ENCODE data around the gene LRIT2. TPM values are rescaled to one million over a fixed set of nuclear protein-coding genes. Genes with fewer than 3 reads are reported as not detected.

LRIT2 gene
- polyA plus RNA-seq, 2 donors: not detected

GRCh38 chr10:84211566-84211965, 13.8 kb downstream of the LRIT2 start:
- Histone ChIP-seq H3K9me3 (ENCODE audit: control insufficient read depth in 2 of 2, insufficient read depth in 1 of 2, low read depth in 1 of 2, low read length in 1 of 2) (no peaks in the 10 kb centered on the region), H3K27ac (ENCODE audit: low read depth in 2 of 2, low read length in 1 of 2) (no peak overlapping the region), H3K4me1 (ENCODE audit: control insufficient read depth in 2 of 2, insufficient read depth in 2 of 2, low read length in 1 of 2) (no peaks in the 10 kb centered on the region), H3K36me3 (ENCODE audit: control insufficient read depth in 2 of 2, insufficient read depth in 2 of 2, low read length in 1 of 2) (no peaks in the 10 kb centered on the region), H3K4me3 (ENCODE audit: low read depth in 1 of 2, low read length in 2 of 2) (no peak overlapping the region), H3K27me3 (ENCODE audit: control insufficient read depth in 1 of 2, insufficient read depth in 2 of 2, low read length in 2 of 2) (no peaks in the 10 kb centered on the region)
- WGBS, 2 donors: 67% methylated on average over 2 of the region's 2 CpGs

GRCh38 chr10:84208023-84208422, 17.3 kb downstream of the LRIT2 start:
- Histone ChIP-seq H3K4me3 (ENCODE audit: low read depth in 1 of 2, low read length in 2 of 2) (no peak overlapping the region), H3K27me3 (ENCODE audit: control insufficient read depth in 1 of 2, insufficient read depth in 2 of 2, low read length in 2 of 2) (no peaks in the 10 kb centered on the region), H3K27ac (ENCODE audit: low read depth in 2 of 2, low read length in 1 of 2) (no peak overlapping the region), H3K36me3 (ENCODE audit: control insufficient read depth in 2 of 2, insufficient read depth in 2 of 2, low read length in 1 of 2) (no peaks in the 10 kb centered on the region), H3K9me3 (ENCODE audit: control insufficient read depth in 2 of 2, insufficient read depth in 1 of 2, low read depth in 1 of 2, low read length in 1 of 2) (no peaks in the 10 kb centered on the region), H3K4me1 (ENCODE audit: control insufficient read depth in 2 of 2, insufficient read depth in 2 of 2, low read length in 1 of 2) (no peaks in the 10 kb centered on the region)
- 85 to 88% methylated on average over 10 of the region's 10 CpGs for WGBS, 2 donors

- Histone ChIP-seq H3K4me1 (ENCODE audit: control insufficient read depth in 2 of 2, insufficient read depth in 2 of 2, low read length in 1 of 2) (no peaks in the 10 kb centered on the region), H3K27me3 (ENCODE audit: control insufficient read depth in 1 of 2, insufficient read depth in 2 of 2, low read length in 2 of 2) (no peaks in the 10 kb centered on the region), H3K4me3 (ENCODE audit: low read depth in 1 of 2, low read length in 2 of 2) (no peak overlapping the region), H3K27ac (ENCODE audit: low read depth in 2 of 2, low read length in 1 of 2) (no peak overlapping the region), H3K36me3 (ENCODE audit: control insufficient read depth in 2 of 2, insufficient read depth in 2 of 2, low read length in 1 of 2) (no peaks in the 10 kb centered on the region), H3K9me3 (ENCODE audit: control insufficient read depth in 2 of 2, insufficient read depth in 1 of 2, low read depth in 1 of 2, low read length in 1 of 2) (no peaks in the 10 kb centered on the region)
- WGBS, 2 donors: 66 to 70% methylated on average over 6 of the region's 6 CpGs
Observed at GRCh38 chr10:84205853-84206525, 19.4 kb downstream of the LRIT2 start.

- 34 to 36% methylated on average over 8 of the region's 8 CpGs for WGBS, 2 donors
- H3K27me3 ChIP-seq (ENCODE audit: control insufficient read depth in 1 of 2, insufficient read depth in 2 of 2, low read length in 2 of 2): no peaks in the 10 kb centered on the region
- peaks cover 0 to 4% of the 10 kb centered on the region in 2 donors for H3K36me3 ChIP-seq (ENCODE audit: control insufficient read depth in 2 of 2, insufficient read depth in 2 of 2, low read length in 1 of 2)
Observed at GRCh38 chr10:84205049-84205852, 20.1 kb downstream of the LRIT2 start.

GRCh38 chr10:84204610-84205009, 20.7 kb downstream of the LRIT2 start:
- Histone ChIP-seq H3K4me3 (ENCODE audit: low read depth in 1 of 2, low read length in 2 of 2) (no peak overlapping the region), H3K27me3 (ENCODE audit: control insufficient read depth in 1 of 2, insufficient read depth in 2 of 2, low read length in 2 of 2) (no peaks in the 10 kb centered on the region), H3K4me1 (ENCODE audit: control insufficient read depth in 2 of 2, insufficient read depth in 2 of 2, low read length in 1 of 2) (no peaks in the 10 kb centered on the region), H3K9me3 (ENCODE audit: control insufficient read depth in 2 of 2, insufficient read depth in 1 of 2, low read depth in 1 of 2, low read length in 1 of 2) (no peaks in the 10 kb centered on the region), H3K27ac (ENCODE audit: low read depth in 2 of 2, low read length in 1 of 2) (no peak overlapping the region), H3K36me3 (ENCODE audit: control insufficient read depth in 2 of 2, insufficient read depth in 2 of 2, low read length in 1 of 2) (peaks cover 0 to 4% of the 10 kb centered on the region in 2 donors)
- 89 to 93% methylated on average over 4 of the region's 4 CpGs for WGBS, 2 donors

More at GRCh38 chr10:84205049-84205852, 20.1 kb downstream of the LRIT2 start:
- Histone ChIP-seq H3K9me3 (ENCODE audit: control insufficient read depth in 2 of 2, insufficient read depth in 1 of 2, low read depth in 1 of 2, low read length in 1 of 2) (no peaks in the 10 kb centered on the region), H3K27ac (ENCODE audit: low read depth in 2 of 2, low read length in 1 of 2) (no peak overlapping the region), H3K4me3 (ENCODE audit: low read depth in 1 of 2, low read length in 2 of 2) (no peak overlapping the region), H3K4me1 (ENCODE audit: control insufficient read depth in 2 of 2, insufficient read depth in 2 of 2, low read length in 1 of 2) (no peaks in the 10 kb centered on the region)

GRCh38 chr10:84204122-84204521, 21.2 kb downstream of the LRIT2 start:
- no peaks in the 10 kb centered on the region for H3K9me3 ChIP-seq (ENCODE audit: control insufficient read depth in 2 of 2, insufficient read depth in 1 of 2, low read depth in 1 of 2, low read length in 1 of 2)
- H3K27ac ChIP-seq (ENCODE audit: low read depth in 2 of 2, low read length in 1 of 2): no peak overlapping the region
- H3K4me1 ChIP-seq (ENCODE audit: control insufficient read depth in 2 of 2, insufficient read depth in 2 of 2, low read length in 1 of 2): no peaks in the 10 kb centered on the region
- 85% methylated on average over 4 of the region's 4 CpGs for WGBS, 2 donors
- no peaks in the 10 kb centered on the region for H3K27me3 ChIP-seq (ENCODE audit: control insufficient read depth in 1 of 2, insufficient read depth in 2 of 2, low read length in 2 of 2)
- H3K36me3 ChIP-seq (ENCODE audit: control insufficient read depth in 2 of 2, insufficient read depth in 2 of 2, low read length in 1 of 2): peaks cover 0 to 4% of the 10 kb centered on the region in 2 donors
- H3K4me3 ChIP-seq (ENCODE audit: low read depth in 1 of 2, low read length in 2 of 2): no peak overlapping the region

- Histone ChIP-seq H3K27me3 (ENCODE audit: control insufficient read depth in 1 of 2, insufficient read depth in 2 of 2, low read length in 2 of 2) (no peaks in the 10 kb centered on the region), H3K4me3 (ENCODE audit: low read depth in 1 of 2, low read length in 2 of 2) (no peak overlapping the region), H3K27ac (ENCODE audit: low read depth in 2 of 2, low read length in 1 of 2) (no peak overlapping the region), H3K4me1 (ENCODE audit: control insufficient read depth in 2 of 2, insufficient read depth in 2 of 2, low read length in 1 of 2) (no peaks in the 10 kb centered on the region), H3K36me3 (ENCODE audit: control insufficient read depth in 2 of 2, insufficient read depth in 2 of 2, low read length in 1 of 2) (peaks cover 0 to 4% of the 10 kb centered on the region in 2 donors), H3K9me3 (ENCODE audit: control insufficient read depth in 2 of 2, insufficient read depth in 1 of 2, low read depth in 1 of 2, low read length in 1 of 2) (no peaks in the 10 kb centered on the region)
- WGBS, 2 donors: 90 to 92% methylated on average over 5 of the region's 5 CpGs
Observed at GRCh38 chr10:84202349-84202748, 23.0 kb downstream of the LRIT2 start.

- H3K27me3 ChIP-seq (ENCODE audit: control insufficient read depth in 1 of 2, insufficient read depth in 2 of 2, low read length in 2 of 2): no peaks in the 10 kb centered on the region
- peaks cover 0 to 4% of the 10 kb centered on the region in 2 donors for H3K36me3 ChIP-seq (ENCODE audit: control insufficient read depth in 2 of 2, insufficient read depth in 2 of 2, low read length in 1 of 2)
- 91% methylated on average over 11 of the region's 11 CpGs for WGBS, 2 donors
- H3K4me1 ChIP-seq (ENCODE audit: control insufficient read depth in 2 of 2, insufficient read depth in 2 of 2, low read length in 1 of 2): peaks cover 2 to 3% of the 10 kb centered on the region in 2 donors
- H3K27ac ChIP-seq (ENCODE audit: low read depth in 2 of 2, low read length in 1 of 2): no peak overlapping the region
- no peaks in the 10 kb centered on the region for H3K9me3 ChIP-seq (ENCODE audit: control insufficient read depth in 2 of 2, insufficient read depth in 1 of 2, low read depth in 1 of 2, low read length in 1 of 2)
- no peak overlapping the region for H3K4me3 ChIP-seq (ENCODE audit: low read depth in 1 of 2, low read length in 2 of 2)
Observed at GRCh38 chr10:84201682-84202081, 23.7 kb downstream of the LRIT2 start.

GRCh38 chr10:84201244-84201606, 24.1 kb downstream of the LRIT2 start:
- no peak overlapping the region for H3K4me3 ChIP-seq (ENCODE audit: low read depth in 1 of 2, low read length in 2 of 2)
- peaks cover 0 to 4% of the 10 kb centered on the region in 2 donors for H3K36me3 ChIP-seq (ENCODE audit: control insufficient read depth in 2 of 2, insufficient read depth in 2 of 2, low read length in 1 of 2)
- no peaks in the 10 kb centered on the region for H3K27me3 ChIP-seq (ENCODE audit: control insufficient read depth in 1 of 2, insufficient read depth in 2 of 2, low read length in 2 of 2)
- WGBS, 2 donors: 63 to 69% methylated on average over 6 of the region's 6 CpGs
- peaks cover 2 to 6% of the 10 kb centered on the region in 2 donors for H3K4me1 ChIP-seq (ENCODE audit: control insufficient read depth in 2 of 2, insufficient read depth in 2 of 2, low read length in 1 of 2)
- H3K9me3 ChIP-seq (ENCODE audit: control insufficient read depth in 2 of 2, insufficient read depth in 1 of 2, low read depth in 1 of 2, low read length in 1 of 2): no peaks in the 10 kb centered on the region
- H3K27ac ChIP-seq (ENCODE audit: low read depth in 2 of 2, low read length in 1 of 2): no peak overlapping the region
